ENCODE results near the gene B4GALNT1.

- no peak for TF ChIP-seq TAF1 (IDR thresholded peaks at IDR 0.05; ENCODE audit: low read depth)
- TF ChIP-seq CTCF (IDR thresholded peaks at IDR 0.05; ENCODE audit: poor library complexity, severe bottlenecking): no peak
- TF ChIP-seq RAD21 (conservative IDR thresholded peaks at IDR 0.05): no peak
- no peak for TF ChIP-seq EZH2 (IDR thresholded peaks at IDR 0.05; ENCODE audit: borderline replicate concordance, insufficient read depth, low read length, poor library complexity, severe bottlenecking)
- no peak for TF ChIP-seq SMC3 (conservative IDR thresholded peaks at IDR 0.05; ENCODE audit: poor library complexity)
- TF ChIP-seq MXI1 (conservative IDR thresholded peaks at IDR 0.05; ENCODE audit: poor library complexity, severe bottlenecking): no peak
- no peak for TF ChIP-seq EP300 (conservative IDR thresholded peaks at IDR 0.05; ENCODE audit: poor library complexity, severe bottlenecking)
- TF ChIP-seq REST (IDR thresholded peaks at IDR 0.05; ENCODE audit: borderline replicate concordance): no peak
Observed at GRCh38 chr12:57638096-57638495, 5.1 kb upstream of the B4GALNT1 start.

Measured in neural cell (in vitro differentiated cells).